RCC 7860 (cell line): ENCODE data around the gene CRYBG3.

Source experiments
- DNase-seq: peaks from one replicate; pipeline ENCODE4 v3.0.0-alpha.2; 2015; ENCODE audit warnings: low spot score
- FAIRE-seq: peaks from 2 replicates; lab custom pipeline; 2012; peaks lifted over from hg19 to GRCh38; lab: Jason Lieb, UNC

CRYBG3 gene

DNA sequence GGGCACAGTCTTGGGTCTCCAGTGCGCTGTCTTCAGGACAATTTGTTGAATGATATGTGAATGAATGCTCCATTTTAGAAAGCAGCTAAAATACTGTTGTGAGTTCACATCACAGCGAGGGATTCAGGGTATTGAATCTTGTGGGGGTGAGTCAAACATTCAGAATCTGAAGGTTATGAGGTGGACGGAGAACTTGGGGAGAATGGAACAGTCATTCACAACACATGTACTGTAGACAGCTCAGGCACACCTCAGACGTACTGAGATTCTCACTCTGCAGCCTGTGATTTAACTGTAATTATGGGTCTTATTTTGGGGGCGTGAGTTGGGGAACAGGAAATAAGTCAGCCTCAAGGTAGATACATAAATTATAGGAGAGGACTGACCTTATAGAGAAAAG is 13.9 kb downstream of the CRYBG3 start:
- no peak for FAIRE-seq
- no peak for DNase-seq

DNA sequence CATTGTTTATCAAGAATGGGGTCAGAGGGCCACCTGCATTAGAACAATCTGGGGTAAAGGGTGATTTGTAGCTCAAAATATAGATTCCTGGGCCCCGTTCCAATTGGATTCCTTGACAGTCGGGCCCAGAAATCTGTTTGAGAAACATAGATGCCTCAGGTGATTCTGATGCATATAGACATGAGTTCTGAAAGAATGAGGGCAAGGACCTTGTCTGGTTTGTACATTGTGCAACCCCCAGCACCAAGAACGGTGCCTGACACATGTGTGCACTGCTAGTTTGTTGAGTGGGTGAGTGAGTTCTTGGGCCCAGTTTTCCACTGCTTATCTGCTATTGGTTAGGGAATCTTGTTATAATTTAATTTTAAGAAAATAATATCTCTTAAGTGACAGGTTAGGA is 16.6 kb downstream of the CRYBG3 start:
- DNase-seq (no peak), FAIRE-seq (no peak)

DNA sequence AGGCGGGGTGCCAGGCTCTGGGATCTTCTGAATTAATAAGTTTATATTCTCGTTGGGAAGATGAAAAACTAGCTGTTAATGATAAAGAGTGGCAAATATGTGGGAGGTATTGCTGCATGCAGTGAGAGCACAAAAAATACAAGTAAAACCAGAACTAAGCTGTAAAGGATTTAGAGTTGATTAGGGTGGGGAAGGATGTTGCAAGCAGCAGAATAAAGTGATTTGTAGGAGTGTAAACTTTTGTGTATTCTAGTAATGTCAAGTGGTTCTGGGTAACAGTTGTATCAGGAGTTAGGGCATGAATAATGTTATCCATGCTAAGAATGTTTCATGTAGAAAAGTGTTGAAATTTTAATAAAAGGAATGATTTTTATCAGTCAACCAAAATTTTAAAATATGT is 18.1 kb downstream of the CRYBG3 start:
- no peak for FAIRE-seq
- no peak for DNase-seq

DNA sequence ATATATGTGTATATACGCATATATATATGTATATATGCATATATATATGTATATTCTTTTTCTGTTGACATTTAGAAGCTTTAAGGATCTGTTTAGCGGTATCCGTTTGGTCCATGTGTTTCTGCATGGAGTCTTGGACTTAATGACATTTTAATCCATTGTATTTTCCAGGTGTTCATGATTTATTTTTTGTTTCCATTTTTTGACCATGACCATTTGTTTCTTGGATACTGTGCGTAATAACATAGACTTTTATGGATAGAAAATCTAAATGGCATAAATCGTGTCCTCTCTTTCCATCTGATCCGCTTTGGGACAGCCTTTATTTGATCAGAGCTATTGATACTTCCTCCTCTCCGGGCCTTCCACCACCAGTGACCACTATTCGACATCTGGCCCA is 19.5 kb downstream of the CRYBG3 start:
- DNase-seq (no peak), FAIRE-seq (no peak)

DNA sequence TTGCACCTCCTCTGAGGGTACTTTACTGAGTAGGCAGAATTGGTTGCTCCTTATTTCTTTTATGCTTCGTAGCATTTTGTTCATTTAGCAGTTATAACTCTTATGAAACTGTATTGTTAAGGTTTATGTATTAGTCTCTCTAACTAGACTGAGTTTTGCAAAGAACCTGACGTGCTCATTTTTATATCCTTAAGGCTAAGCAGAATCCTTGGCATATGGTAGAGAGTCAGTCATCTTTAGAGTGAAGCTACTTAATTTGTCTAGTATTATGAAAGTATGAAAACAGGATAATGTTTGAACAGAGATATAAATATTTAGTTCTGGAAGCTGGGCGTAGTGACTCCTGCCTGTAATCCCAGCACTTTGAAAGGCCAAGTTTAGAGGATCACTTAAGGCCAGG is 20.1 kb downstream of the CRYBG3 start:
- FAIRE-seq (no peak), DNase-seq (no peak)

DNA sequence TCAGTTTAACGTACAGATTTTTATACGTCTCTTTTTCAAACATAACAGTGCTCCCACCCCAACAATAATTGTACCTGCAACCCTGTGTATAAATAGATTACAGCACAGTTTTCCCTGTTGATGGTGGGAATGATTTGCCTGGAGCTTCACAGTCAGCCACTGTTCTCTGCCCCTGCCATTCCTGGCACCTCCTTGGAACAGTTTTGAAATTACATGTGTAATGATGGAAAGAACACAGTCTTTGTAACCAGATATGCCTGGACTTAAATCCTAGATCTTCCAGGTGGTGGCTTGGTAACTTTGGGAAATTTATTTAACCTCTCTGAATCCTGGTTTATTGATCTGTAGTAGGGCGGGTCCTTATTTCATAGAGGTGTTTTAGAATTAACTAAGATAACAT is 27.0 kb downstream of the CRYBG3 start:
- no peak for FAIRE-seq
- no peak for DNase-seq

DNA sequence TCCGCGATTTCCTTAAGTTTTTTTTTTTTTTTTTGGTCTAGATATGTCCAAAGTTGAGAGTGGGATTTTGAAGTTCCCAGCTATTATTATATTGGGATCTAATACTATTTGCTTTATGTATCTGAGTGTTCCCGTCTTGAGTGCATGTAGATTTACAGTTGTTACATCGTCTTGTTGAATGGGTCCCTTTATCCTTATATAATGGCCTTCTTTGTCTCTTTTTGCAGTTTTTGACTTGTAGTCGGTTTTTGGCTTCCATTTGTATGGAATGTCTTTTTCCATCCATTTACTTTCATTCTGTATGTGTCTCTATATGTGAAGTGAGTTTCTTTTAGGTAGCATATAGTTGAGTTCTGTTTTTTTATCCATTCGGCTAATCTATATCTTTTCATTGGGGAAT is 35.6 kb downstream of the CRYBG3 start:
- FAIRE-seq = no peak

DNA sequence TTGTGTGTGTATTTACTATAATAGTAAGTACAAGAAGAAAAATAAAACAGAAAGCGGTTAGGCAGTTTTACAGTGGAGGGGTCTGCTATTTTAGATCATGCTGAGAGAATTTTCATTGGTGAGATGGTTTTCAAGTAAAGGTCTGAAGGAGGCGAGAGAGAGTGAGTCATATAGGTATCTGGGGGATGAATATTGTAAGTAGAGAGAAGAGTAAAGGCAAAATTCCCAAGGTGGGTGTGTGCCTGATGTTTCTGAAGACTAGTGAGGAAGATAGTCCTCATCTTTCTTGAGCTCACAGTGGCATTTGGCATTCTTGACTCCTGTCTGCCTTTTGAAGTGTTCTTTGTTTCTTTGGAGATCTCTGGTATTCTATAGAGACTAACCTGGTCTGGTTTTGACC is 38.6 kb downstream of the CRYBG3 start:
- no peak for FAIRE-seq
- DNase-seq = no peak

More for the DNA sequence above, 35.6 kb downstream of the CRYBG3 start:
- DNase-seq = no peak

DNA sequence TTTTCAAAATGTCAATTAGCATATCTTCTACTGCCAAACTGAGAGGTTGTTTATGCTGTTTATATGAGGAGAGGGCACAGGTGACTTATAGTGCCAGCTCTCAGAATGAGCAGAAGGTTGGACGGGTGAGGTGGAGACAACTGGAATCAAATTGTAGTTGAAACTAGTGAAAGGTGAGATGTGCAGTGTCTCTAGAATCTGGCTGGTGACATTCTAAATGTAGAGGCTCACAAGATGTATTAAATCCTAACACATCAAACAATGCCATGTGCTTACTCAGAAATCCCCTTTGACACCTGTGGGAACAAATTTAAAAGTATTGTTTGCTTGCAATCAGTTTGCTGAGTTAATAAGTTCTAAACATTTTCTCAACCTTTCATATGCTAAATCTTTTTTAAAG is 40.8 kb downstream of the CRYBG3 start:
- DNase-seq (no peak), FAIRE-seq (no peak)

DNA sequence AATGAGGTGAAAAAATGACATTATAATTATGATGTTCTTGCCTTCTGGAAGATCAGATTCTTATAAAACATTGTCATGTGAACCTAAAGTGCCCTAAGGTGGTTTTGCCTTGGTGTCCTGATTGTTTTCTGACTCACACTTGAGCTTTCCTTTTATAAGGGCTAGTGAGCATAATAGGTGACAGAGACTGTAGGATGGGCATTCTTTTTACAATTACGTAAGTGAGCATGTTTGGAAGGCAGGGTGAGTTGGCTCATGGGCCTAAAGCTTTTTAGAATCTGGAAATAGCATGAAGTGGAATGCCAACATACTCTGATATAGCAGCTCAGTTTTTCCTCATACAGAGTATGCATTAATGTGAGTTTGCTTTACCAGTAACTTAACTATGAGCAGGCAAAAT is 41.2 kb downstream of the CRYBG3 start:
- DNase-seq = peak; percentile 65
- peak; percentile 88 for FAIRE-seq

DNA sequence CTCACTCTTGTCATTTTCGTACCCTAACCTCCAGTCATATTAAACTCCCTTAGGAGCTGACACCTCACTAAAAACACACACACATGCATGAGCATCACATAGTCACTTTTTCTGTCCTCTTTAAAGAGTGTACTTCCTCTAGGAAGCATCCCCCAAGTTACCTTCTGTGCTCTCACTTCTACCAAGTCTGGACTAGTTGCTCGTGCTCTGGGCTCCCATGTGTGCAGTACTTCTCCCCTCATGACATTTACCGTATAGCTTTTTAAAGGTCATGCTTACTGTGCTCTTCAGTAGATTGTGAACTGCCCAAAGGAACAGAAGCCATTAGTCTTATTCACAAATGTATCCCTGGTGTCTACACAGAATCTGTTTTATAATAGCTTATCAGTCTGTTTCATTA is 42.0 kb downstream of the CRYBG3 start:
- FAIRE-seq (no peak), DNase-seq (no peak)

DNA sequence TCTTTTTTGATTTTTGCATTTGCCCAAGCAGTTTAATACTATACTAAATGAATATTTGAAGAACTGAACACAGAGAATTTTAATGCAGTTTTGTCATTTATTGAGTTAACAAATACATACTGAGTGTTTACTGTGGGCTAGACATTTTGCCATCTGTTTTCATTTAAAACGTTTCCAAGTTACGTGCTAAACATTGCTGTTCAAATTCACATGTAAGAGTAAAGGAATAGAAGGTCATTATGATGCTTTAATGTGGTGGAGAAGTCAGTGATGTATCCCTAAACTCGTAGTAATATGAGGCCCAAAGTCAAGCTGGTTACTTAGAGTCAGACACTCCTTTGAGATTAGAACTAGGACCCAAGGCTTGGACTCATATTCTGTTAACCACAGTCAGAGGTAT is 49.4 kb downstream of the CRYBG3 start:
- no peak for DNase-seq
- FAIRE-seq = no peak

DNA sequence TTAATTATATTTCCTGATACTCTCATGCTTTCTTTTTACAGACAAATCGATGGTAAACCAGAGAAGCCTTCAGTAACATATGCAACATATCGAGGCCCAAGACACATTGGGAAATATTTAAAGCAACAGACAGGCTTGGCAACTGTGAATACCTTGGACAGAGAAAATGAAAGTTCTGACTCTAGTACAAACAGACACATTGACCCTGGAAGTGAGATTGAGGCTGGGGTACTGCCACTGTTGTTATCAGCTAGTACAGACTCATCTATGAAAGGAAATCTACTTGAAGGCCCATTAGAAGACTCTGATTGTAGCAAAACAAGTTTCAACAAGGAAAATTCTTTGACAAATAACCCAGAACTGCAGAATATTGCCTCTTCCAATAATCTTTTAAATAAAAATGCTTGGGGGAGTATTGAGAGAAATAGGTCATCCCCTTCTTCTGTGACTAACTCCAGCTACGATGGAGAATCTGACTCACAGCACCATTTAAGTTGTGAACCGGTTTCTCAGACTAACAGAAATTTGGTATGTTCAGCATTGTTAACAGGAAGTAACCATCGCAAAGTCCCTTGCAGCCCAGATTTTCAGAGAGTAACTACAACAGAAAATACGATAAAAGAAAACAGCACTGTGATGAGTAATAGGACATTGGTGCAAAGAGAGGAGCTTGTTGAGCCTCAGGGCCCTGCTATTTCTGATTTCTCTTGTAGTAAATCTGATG is 50.2 kb downstream of the CRYBG3 start:
- DNase-seq = peak; percentile 93

DNA sequence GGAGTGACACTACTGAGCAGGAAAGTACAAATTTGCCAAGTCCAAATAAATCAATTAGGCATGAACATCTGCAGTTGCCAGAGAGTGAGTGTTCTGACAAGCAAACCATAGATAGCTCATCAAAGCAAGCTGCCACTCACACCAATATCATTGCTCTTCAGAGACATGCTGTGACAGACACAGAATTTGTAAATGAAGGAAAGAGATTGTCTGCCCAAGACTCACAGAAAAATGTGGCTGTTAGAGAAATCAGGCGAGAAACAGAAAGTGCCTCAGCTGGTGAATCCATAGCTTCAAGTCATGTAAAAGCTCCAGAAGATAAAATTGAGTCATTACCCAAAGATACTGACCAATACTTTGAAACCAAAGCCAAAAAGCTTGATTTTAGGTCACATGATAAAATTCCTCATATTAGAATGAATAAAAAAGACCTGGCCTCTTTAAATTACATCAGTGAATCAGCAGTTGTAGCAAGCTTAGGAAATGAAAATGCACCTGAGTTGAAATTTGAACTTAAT is 50.8 kb downstream of the CRYBG3 start:
- DNase-seq (peak; percentile 8), FAIRE-seq (no peak)

More for the DNA sequence above, 50.2 kb downstream of the CRYBG3 start:
- peak; percentile 93 for FAIRE-seq

DNA sequence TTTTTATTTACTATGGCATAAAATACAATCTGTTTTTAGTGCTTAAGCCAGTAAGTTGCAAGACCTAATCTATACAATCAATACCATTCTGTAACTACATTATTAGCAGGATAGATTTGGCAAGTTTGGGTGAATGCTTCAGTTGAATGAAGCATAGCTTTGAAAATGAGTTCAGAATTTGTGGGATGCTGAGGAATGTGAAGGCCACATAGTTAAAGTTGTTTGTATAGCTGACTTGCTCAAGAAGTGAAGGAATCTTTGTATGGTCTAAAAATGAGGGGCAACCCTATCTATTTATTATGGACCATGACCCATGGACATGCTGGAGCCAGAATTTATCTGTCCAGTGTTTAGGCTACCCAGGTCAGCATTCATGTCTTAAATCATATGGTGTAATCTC is 58.5 kb downstream of the CRYBG3 start:
- FAIRE-seq (no peak), DNase-seq (no peak)

DNA sequence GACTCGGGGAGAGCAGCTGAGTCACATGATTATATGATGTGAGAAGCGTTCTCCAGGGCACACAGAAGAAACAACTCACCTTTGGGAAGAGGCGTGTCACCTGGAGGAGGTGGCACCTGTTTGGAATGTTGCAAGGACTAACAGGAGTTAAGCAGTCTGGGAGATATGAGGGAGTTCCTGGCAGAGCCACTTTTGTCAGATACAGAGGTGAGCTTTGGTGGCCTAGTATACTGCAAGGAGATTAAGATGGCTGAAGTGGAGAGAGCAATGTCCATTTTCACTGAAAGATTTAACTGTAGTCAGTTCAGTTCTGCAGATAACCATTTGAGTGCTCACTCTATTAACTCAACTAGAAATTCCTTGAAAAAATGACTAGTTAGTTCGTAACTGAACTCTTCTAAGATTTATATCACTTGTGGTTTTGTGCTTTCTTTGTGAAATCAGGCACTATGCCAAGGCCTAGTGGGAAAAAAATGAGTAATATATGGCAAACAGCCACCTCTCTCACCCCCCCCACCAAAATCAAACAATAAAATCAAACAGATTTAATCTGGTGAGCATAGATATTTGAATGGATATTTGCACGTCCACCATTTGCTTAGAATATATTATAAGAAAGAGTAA is 61.3 kb downstream of the CRYBG3 start:
- DNase-seq = peak; percentile 83

DNA sequence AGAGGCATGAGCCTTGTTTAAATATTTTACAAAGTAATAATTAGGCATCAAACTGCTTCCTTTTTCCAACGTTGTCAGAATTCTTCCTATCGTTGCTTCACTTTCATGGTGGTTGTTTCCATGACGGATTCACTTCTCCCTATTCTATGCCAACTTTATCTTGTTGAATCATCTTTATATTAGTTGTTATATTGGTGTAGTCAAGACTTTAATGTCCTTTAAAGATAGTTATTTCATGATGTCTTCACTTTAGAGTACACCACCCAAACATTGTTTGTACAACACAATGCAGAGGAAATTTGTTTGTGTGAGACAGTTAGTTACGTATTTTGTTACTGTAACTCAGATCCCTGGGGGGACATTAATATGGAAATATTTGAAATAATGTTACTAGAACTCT is 61.9 kb downstream of the CRYBG3 start:
- DNase-seq = no peak
- FAIRE-seq = no peak

More for the DNA sequence above, 61.3 kb downstream of the CRYBG3 start:
- peak; percentile 97 for FAIRE-seq

DNA sequence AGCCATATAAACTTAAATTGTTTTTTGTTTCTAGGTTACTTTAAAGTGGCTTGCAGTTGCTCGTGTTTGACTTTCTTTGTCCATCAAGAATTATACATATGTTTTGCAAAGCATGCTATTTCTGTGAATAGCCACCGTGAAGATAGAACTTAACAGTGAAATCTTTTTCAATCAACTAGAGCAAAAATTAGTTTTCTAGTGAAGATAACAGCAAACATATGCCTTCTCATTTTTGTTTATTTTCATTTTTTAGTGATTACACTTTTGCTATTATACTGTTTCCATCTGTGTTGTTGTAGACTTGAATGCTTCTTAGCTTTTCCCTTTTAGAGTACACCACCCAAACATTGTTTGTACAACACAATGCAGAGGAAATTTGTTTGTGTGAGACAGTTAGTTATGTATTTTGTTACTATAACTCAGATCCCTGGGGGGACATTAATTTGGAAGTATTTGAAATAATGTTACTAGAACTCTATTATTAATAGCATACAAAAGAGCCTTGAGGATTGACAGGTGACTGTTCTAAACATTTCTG is 62.8 kb downstream of the CRYBG3 start:
- no peak for DNase-seq
- no peak for FAIRE-seq

DNA sequence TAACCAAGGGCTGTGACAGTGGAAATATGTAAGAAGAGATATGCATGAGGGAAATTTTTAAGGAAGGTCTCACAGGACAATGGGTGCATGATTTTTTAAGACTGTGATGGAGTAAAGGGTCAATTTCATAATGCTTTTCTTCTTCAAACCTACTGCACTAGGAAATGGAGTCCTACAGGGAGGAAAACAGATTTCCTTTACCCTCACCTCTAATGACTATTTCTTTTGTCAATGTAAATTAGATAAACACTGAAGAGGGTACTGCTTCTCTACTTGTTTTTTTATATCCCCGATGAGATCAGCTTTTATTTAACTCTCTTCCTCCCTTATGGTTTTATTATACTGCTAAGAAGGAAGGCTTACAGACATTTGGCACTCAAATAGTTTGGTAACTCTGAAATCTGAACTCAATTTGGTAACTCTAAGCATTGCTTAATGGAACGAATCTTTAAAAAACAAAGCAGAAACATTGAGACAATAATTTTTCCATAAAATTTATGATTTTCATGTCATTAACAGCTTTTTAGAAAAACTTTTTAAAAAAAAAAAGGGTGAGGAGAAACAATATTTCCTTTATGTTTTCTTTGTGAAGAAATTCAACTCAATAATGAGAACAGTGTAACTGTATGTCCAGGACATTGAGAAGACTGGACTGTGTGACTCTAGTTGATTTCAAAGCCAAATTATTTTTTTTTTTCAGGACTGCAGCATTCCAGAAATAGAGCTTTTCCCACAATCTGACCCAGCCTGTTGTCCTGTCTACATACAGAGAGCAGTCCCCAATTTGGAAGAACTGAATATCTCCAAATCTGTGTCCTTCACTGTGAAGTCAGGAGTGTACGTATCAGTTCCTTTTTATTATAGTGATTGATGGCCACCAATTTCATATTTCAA is 64.4 kb downstream of the CRYBG3 start:
- DNase-seq = no peak

DNA sequence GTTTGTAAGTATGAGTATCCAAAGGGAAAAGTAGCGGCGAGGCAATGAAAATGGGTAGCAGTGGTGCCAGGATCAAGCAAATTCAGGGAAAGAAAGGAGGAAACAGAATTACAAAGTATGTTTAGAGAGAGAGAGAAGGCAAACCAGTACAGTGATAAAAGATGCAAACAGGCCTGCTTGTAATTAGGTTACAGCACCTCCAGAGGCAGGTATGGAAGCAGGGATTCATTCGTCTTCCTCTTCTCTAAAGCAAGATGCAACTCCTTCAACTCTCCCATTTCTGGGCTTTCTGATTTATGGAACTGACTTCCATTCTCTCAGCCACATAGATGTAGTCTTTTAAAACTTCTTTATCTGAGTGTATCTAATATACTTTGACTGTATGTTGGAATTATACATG is 68.0 kb downstream of the CRYBG3 start:
- FAIRE-seq (no peak), DNase-seq (no peak)

More for the DNA sequence above, 64.4 kb downstream of the CRYBG3 start:
- no peak for FAIRE-seq

DNA sequence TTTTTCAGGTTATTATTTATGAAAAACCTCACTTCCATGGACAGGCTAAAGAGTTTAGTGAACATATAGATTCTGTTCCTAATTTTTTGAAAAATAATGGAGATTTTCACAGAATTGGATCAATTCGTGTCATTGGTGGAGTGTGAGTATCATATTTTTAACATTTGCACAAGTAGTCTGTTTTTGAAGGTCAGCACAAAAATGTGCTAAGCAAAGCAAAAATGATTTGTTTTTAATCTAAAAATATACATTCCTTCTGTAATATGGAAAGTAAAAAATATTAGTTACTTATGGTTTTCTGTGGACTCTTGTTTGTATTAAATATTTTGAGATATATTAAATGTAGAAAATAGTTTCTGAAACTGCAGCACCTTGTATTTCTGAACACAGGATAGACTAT is 71.0 kb downstream of the CRYBG3 start:
- FAIRE-seq (no peak), DNase-seq (no peak)
